Measurements from ENCODE around the gene PSMD3.
A peak's percentile ranks its signal among the peaks of the same experiment; 100 is the strongest.

PSMD3 gene

DNA sequence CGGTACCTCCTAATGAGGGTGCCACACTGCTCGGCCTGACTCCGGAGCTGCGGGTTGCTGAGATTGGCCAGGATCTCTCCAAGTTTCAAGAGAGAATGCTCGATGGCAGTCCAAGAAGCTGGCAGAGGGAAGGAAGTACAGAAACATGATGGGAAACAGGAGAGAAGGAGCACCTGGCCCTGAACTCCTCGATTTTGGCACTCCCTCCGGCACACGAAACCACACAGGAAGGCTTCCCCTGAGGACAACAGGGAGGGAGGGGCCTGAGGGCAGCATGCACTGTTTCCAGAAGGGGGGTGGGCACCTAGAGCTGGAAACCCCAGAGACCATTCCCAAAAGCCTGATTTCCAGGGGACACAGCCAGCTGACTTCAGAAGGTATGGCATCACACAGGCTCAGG is 52.7 kb downstream of the PSMD3 start:
- Histone ChIP-seq H3K27me3 (ENCODE audit: insufficient read depth, low read depth, severe bottlenecking) (no peaks in the 10 kb centered on the region), H3K4me3 (ENCODE audit: low read depth, low read length) (no peak overlapping the region), H3K27ac (no peak overlapping the region), H3K9me3 (ENCODE audit: severe bottlenecking) (no peaks in the 10 kb centered on the region), H3K36me3 (peaks cover 83% of the 10 kb centered on the region)
- DNase-seq, result no peak
- TF ChIP-seq, protein P1, sequence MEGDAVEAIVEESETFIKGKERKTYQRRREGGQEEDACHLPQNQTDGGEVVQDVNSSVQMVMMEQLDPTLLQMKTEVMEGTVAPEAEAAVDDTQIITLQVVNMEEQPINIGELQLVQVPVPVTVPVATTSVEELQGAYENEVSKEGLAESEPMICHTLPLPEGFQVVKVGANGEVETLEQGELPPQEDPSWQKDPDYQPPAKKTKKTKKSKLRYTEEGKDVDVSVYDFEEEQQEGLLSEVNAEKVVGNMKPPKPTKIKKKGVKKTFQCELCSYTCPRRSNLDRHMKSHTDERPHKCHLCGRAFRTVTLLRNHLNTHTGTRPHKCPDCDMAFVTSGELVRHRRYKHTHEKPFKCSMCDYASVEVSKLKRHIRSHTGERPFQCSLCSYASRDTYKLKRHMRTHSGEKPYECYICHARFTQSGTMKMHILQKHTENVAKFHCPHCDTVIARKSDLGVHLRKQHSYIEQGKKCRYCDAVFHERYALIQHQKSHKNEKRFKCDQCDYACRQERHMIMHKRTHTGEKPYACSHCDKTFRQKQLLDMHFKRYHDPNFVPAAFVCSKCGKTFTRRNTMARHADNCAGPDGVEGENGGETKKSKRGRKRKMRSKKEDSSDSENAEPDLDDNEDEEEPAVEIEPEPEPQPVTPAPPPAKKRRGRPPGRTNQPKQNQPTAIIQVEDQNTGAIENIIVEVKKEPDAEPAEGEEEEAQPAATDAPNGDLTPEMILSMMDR (IDR thresholded peaks at IDR 0.05; ENCODE audit: low read depth, low read length), result no peak

DNA sequence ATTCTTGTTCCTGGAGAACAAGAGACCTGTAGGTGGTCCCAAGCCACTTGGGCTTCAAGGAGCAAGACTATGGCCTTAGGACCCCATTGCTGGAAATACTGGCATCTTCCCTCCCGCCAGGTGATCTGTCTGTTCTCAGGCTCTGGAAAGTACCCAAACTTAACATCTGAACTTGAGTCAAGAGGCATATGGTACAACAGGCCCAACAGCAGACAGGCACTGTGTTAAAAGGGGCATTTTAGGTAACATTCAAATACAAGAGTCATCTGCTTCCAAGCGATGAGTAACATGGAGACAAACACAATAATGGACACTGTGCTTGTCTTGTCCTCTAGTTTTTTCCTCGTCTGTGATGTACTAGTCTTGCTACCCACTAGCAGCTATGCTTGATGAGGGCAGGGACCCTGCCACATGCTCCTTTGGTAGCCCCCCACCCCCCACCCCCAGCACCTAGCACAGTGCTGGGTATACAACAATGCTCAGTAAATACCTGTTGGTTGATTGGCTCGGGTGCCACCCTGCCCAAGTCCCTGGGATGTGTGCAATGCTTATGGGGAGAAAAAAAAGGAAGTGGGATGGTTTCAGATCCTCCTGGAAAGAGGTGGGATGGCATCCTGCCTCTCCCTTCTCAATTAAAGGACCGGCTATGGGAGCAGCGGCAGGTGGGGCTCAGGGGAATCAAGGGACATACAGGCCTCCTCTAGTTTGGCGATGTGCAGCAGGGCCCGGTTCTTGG is 54.0 kb downstream of the PSMD3 start:
- peaks cover 73% of the 10 kb centered on the region for H3K36me3 ChIP-seq
- DNase-seq, result no peak
- no peak overlapping the region for H3K4me3 ChIP-seq (ENCODE audit: low read depth, low read length)
- TF ChIP-seq, protein P1 (IDR thresholded peaks at IDR 0.05; ENCODE audit: low read depth, low read length), result no peak
- H3K27me3 ChIP-seq (ENCODE audit: insufficient read depth, low read depth, severe bottlenecking), result no peaks in the 10 kb centered on the region
- no peak overlapping the region for H3K27ac ChIP-seq
- no peaks in the 10 kb centered on the region for H3K9me3 ChIP-seq (ENCODE audit: severe bottlenecking)

DNA sequence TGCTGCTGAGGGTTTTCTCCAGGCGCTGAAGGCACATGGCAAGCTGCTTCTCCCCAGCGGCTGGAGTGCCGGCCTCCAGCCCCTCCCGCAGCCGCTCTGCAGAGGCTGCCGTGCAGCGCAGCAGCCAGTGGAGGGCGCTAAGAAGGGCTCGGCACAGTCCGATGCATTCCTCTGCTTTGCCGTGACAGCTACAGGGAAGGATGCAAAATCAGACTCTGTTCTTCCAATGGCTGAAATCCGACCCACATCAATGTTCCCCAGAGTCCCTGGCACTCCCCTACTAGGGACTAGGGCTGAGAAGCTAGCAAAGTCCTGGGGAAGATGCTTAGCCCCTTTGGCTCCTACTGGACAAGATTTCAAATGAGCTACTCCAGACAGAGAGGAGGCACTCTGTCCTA is 54.6 kb downstream of the PSMD3 start:
- Histone ChIP-seq H3K27ac (no peak overlapping the region), H3K27me3 (ENCODE audit: insufficient read depth, low read depth, severe bottlenecking) (no peaks in the 10 kb centered on the region), H3K4me3 (ENCODE audit: low read depth, low read length) (no peak overlapping the region), H3K36me3 (peaks cover 68% of the 10 kb centered on the region), H3K9me3 (ENCODE audit: severe bottlenecking) (no peaks in the 10 kb centered on the region)
- TF ChIP-seq, protein P1 (IDR thresholded peaks at IDR 0.05; ENCODE audit: low read depth, low read length), result peak; percentile 100
- peak; percentile 79 for DNase-seq

DNA sequence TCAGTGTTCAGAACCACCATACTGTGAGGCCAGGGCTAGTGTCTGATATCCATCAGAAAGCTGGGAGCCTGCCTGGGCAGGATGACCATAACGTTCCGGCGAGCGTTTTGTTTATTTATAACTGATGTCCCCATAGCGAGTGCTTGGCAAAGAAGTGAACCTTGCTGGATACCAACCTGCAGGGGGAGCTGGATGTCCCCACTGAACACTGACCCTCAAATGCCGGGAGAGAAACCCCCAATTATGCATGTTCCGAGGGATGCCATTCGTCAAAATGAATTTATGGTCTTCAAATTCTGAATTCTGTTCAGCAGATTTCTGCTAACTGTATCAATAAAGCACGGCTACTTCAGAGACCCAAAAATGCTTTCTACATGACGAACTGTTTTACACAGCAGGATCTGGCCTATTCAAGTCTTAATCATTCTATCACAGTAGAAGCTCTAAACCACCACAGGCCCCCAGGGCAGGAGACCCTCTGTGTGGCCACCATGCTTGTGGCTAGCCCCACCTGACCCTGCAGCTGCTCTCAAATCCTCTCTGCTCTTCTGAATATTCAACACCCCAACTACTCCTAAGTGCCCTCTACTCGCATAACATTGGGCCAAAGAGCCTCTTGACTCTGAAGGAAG is 58.4 kb downstream of the PSMD3 start:
- peak; percentile 49 for DNase-seq
- Histone ChIP-seq H3K27me3 (ENCODE audit: insufficient read depth, low read depth, severe bottlenecking) (no peaks in the 10 kb centered on the region), H3K36me3 (peaks cover 52% of the 10 kb centered on the region), H3K9me3 (ENCODE audit: severe bottlenecking) (no peaks in the 10 kb centered on the region), H3K27ac (no peak overlapping the region), H3K4me3 (ENCODE audit: low read depth, low read length) (no peak overlapping the region)
- TF ChIP-seq, protein P1 (IDR thresholded peaks at IDR 0.05; ENCODE audit: low read depth, low read length), result peak; percentile 84

DNA sequence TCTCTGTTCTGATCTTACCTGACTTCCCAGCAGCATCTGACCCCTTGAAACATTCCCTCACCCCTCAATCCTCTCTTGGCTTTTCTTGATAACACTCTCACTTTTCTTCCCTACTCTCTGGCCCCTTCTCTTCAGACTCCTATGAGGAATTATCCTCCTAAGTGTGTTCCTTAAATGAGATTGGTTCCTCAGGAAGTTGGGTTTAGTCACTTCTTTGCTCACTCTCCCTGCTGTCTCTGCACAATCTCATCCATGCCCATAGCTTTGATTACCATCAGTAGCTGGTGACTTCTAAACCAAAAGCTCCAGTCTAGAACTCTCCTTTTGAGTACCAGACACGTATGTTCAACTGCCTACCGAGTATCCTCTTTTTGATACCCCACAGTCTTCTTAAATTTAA is 60.6 kb downstream of the PSMD3 start:
- DNase-seq, result no peak
- TF ChIP-seq, protein P1 (IDR thresholded peaks at IDR 0.05; ENCODE audit: low read depth, low read length), result no peak
- peaks cover 49% of the 10 kb centered on the region for H3K36me3 ChIP-seq

More for the DNA sequence above, 60.6 kb downstream of the PSMD3 start:
- no peaks in the 10 kb centered on the region for H3K27me3 ChIP-seq (ENCODE audit: insufficient read depth, low read depth, severe bottlenecking)
- no peak overlapping the region for H3K27ac ChIP-seq
- no peak overlapping the region for H3K4me3 ChIP-seq (ENCODE audit: low read depth, low read length)
- no peaks in the 10 kb centered on the region for H3K9me3 ChIP-seq (ENCODE audit: severe bottlenecking)
